HepG2 (cell line): Measurements from ENCODE around the gene CDH12. TPM values are rescaled to one million over a fixed set of nuclear protein-coding genes. Genes with fewer than 3 reads are reported as not detected.

Experiments
- ATAC-seq: fragments of 200-7000 bp; cut with Tn5 transposase; 3 replicates; pipeline ENCODE4 v1.9.1; 2020; ENCODE audit warnings: mild to moderate bottlenecking, moderate library complexity
- BruUV-seq: library from RNA; stranded (reverse); fragments of 400-500 nt; replicated peaks from 2 replicates; lab custom pipeline; 2021; lab: Mats Ljungman, UMichigan
- CTCF ChIA-PET: fragments of 300-600 bp; formaldehyde crosslinking; extraction: SDS; loops from one replicate; lab custom pipeline; 2021; ENCODE audit warnings: low total read pairs, inconsistent platforms, low intra/inter-chr PET ratio; lab: Yijun Ruan, JAX
- POLR2A ChIA-PET: fragments of 350-600 bp; sonication (Branson Sonifier 250); formaldehyde crosslinking; loops from one replicate; lab custom pipeline; 2020; ENCODE audit warnings: antibody characterized with exemption, inconsistent platforms; lab: Yijun Ruan, JAX
- DNase-seq: peaks from one replicate; pipeline ENCODE4 v3.0.0-alpha.2; 2015; ENCODE audit warnings: low spot score
- FAIRE-seq: peaks from 3 replicates; lab custom pipeline; 2011; peaks lifted over from hg19 to GRCh38; lab: Jason Lieb, UNC
- H2AFZ ChIP-seq: one replicate; pipeline ENCODE4 v1.6.1; 2011; ENCODE audit warnings: low read length, inconsistent platforms
- H3K27ac ChIP-seq: fragments of 300-600 bp; 3 replicates; pipeline ENCODE4 v1.8.0; 2011; ENCODE audit warnings: mixed run types, mild to moderate bottlenecking, mixed read lengths, low read length, inconsistent platforms; ENCODE audit not compliant: insufficient read depth; ENCODE audit errors: extremely low read length
- H3K27me3 ChIP-seq, 2 experiments: fragments of 200-600 bp in 1 of 2; 2 replicates in 1 of 2; 3 replicates in 1 of 2; pipeline versions ENCODE4 v1.6.0 to v1.8.0; 2011; ENCODE audit warnings: low read length in 2 of 2, mild to moderate bottlenecking in 2 of 2, moderate library complexity in 2 of 2, inconsistent platforms in 1 of 2; ENCODE audit not compliant: insufficient read depth in 2 of 2, control insufficient read depth in 1 of 2
- H3K36me3 ChIP-seq, 2 experiments: fragments of 200-600 bp in 1 of 2; replicated peaks in 1 of 2; 2 replicates in 1 of 2; 3 replicates in 1 of 2; pipeline versions ENCODE4 v1.5.1 to v1.8.0; 2011; ENCODE audit warnings: low read length in 2 of 2, inconsistent platforms in 1 of 2; ENCODE audit not compliant: insufficient read depth in 2 of 2, control insufficient read depth in 1 of 2
- H3K4me1 ChIP-seq: 2 replicates; pipeline ENCODE4 v1.5.1; 2012; ENCODE audit warnings: low read length, inconsistent platforms; ENCODE audit not compliant: insufficient read depth
- H3K4me2 ChIP-seq: 2 replicates; pipeline ENCODE4 v1.6.0; 2011; ENCODE audit warnings: low read depth, low read length, inconsistent platforms
- H3K4me3 ChIP-seq, 3 experiments: fragments of 200-600 bp in 1 of 3; sonication (generic), shearing (Covaris generic) in 1 of 3; replicated peaks in 1 of 3; 2 replicates each; pipeline ENCODE4 v1.5.1; 2011 to 2016; ENCODE audit warnings: low read length in 3 of 3, inconsistent platforms in 2 of 3, low read depth in 2 of 3, mild to moderate bottlenecking in 2 of 3, control low read depth in 1 of 3, mixed read lengths in 1 of 3; ENCODE audit not compliant: insufficient read depth in 1 of 3
- H3K79me2 ChIP-seq: one replicate; pipeline ENCODE4 v1.6.1; 2011; ENCODE audit warnings: low read length, inconsistent platforms; ENCODE audit not compliant: insufficient read depth
- H3K9ac ChIP-seq: 2 replicates; pipeline ENCODE4 v1.6.0; 2011; ENCODE audit warnings: mild to moderate bottlenecking, low read depth, low read length, inconsistent platforms; ENCODE audit not compliant: insufficient read depth
- H3K9me3 ChIP-seq: 2 replicates; pipeline ENCODE4 v1.5.1; 2012; ENCODE audit warnings: mild to moderate bottlenecking, low read length
- H4K20me1 ChIP-seq: 2 replicates; pipeline ENCODE4 v1.6.0; 2011; ENCODE audit warnings: inconsistent platforms, mild to moderate bottlenecking, low read length, moderate library complexity; ENCODE audit not compliant: insufficient read depth
- ATF3 ChIP-seq: sonication (generic); formaldehyde crosslinking; IDR thresholded peaks from 2 replicates; pipeline ENCODE4 v1.4.0; 2020; ENCODE audit warnings: missing genetic modification reagents
- BORCS8-MEF2B ChIP-seq: sonication (generic); formaldehyde crosslinking; IDR thresholded peaks from 2 replicates; pipeline ENCODE4 v1.8.0; 2022; ENCODE audit warnings: mild to moderate bottlenecking, missing genetic modification reagents
- GFI1 ChIP-seq: sonication (generic); formaldehyde crosslinking; IDR thresholded peaks from 2 replicates; pipeline ENCODE4 v1.5.0; 2020; ENCODE audit warnings: missing genetic modification reagents, mild to moderate bottlenecking, borderline replicate concordance
- HMGXB3 ChIP-seq: sonication (generic); formaldehyde crosslinking; IDR thresholded peaks from 2 replicates; pipeline ENCODE4 v1.4.0; 2020; ENCODE audit warnings: missing genetic modification reagents, borderline replicate concordance
- HNRNPUL1 ChIP-seq: fragments of 200-400 bp; formaldehyde crosslinking; IDR thresholded peaks from 2 replicates; pipeline ENCODE4 v1.6.1; 2017; ENCODE audit warnings: low read depth, mild to moderate bottlenecking, low read length, moderate library complexity
- ZNF253 ChIP-seq: sonication (generic); formaldehyde crosslinking; IDR thresholded peaks from 2 replicates; pipeline ENCODE4 v1.8.0; 2022; ENCODE audit warnings: mild to moderate bottlenecking, missing genetic modification reagents, borderline replicate concordance
- ZNF839 ChIP-seq: sonication (generic); formaldehyde crosslinking; IDR thresholded peaks from 2 replicates; pipeline ENCODE4 v1.4.0; 2020; ENCODE audit warnings: missing genetic modification reagents, mild to moderate bottlenecking, borderline replicate concordance
- in situ Hi-C: cut with HindIII; loops from 2 replicates; pipeline ENCODE4 v1.10.0; 2017; ENCODE audit warnings: low pct_unique_long_range_greater_than_20kb; ENCODE audit not compliant: extremely low pct_ligation_motif_present
- intact Hi-C: fragments of 100-400 bp; cut with micrococcal nuclease; formaldehyde crosslinking; loops from one replicate; pipeline ENCODE4 v1.10.0; 2022; ENCODE audit not compliant: unreplicated experiment
- polyA plus RNA-seq, 8 experiments: library from polyadenylated mRNA; depleted of rRNA in 3 of 8; stranded (reverse) in 7 of 8; unstranded in 1 of 8; fragments of >200 nt; fragmentation: Illumina TruSeq in 4 of 8; extraction: Trizol in 4 of 8; gene quantifications; 2 replicates each; pipeline versions ENCODE4 v1.2.1 to v1.2.3, GENCODE V29; 2011 to 2016; ENCODE audit warnings: low read depth in 4 of 8, missing spikeins in 1 of 8, mixed read lengths in 1 of 8; ENCODE audit not compliant: insufficient read depth in 1 of 8
- total RNA-seq, 5 experiments: library from RNA; depleted of rRNA; stranded (reverse); fragments of >200 nt; fragmentation: Illumina TruSeq; extraction: Trizol; gene quantifications; 2 replicates each; pipeline ENCODE4 v1.2.3, GENCODE V29; 2016; ENCODE audit warnings: low read depth in 1 of 5

The CDH12 gene
- total and polyA plus RNA-seq, 2 of the 13 experiments (the other 11 are each of a cell fraction or from before 2014, with no cell fraction given) = not detected

GRCh38 chr5:22036061-22036460, 817.1 kb downstream of the CDH12 start:
- ChIA-PET CTCF (no interaction called here), POLR2A (no interaction called here)
- H3K27me3 ChIP-seq = no peaks in the 10 kb centered on the region
- no peak overlapping the region for H3K27ac ChIP-seq
- FAIRE-seq = no peak
- H3K36me3 ChIP-seq = no peaks in the 10 kb centered on the region
- in situ Hi-C loops (no loop called here), intact Hi-C loops (no loop called here)
- no peak overlapping the region for H3K4me2 ChIP-seq
- H4K20me1 ChIP-seq = no peaks in the 10 kb centered on the region
- no peak overlapping the region for H2AFZ ChIP-seq
- BruUV-seq = no TSS peak
- no peak overlapping the region for H3K9ac ChIP-seq
- TF ChIP-seq HNRNPUL1 (no peak), HMGXB3 (no peak), BORCS8-MEF2B (CRISPR knock-in tag) (no peak), ZNF839 (CRISPR knock-in tag) (no peak), ZNF253 (CRISPR knock-in tag) (no peak), GFI1 (no peak), ATF3 (CRISPR knock-in tag) (no peak)
- H3K79me2 ChIP-seq = no peaks in the 10 kb centered on the region
- H3K9me3 ChIP-seq = peaks cover 22% of the 10 kb centered on the region
- DNase-seq = no peak
- no peak for ATAC-seq
- no peaks in the 10 kb centered on the region for H3K4me1 ChIP-seq
- H3K4me3 ChIP-seq = no peak overlapping the region
